Fibroblast of lung (primary cell): Measurements from ENCODE around the gene CHD3. TPM values are rescaled to one million over a fixed set of nuclear protein-coding genes. Genes with fewer than 3 reads are reported as not detected.

Source experiments
- DNase-seq, 2 donors: peaks; one replicate each; pipeline versions ENCODE4 v3.0.0 to v3.0.0-alpha.2; 2010; ENCODE audit warnings: low read depth in 2 of 2
- H2AFZ ChIP-seq: 2 replicates; pipeline ENCODE4 v1.5.1; 2012; ENCODE audit warnings: low read length, control low read depth, inconsistent platforms
- H3K27ac ChIP-seq: 2 replicates; pipeline ENCODE4 v1.5.1; 2011; ENCODE audit warnings: low read length, control low read depth; ENCODE audit not compliant: insufficient read depth
- H3K27me3 ChIP-seq: 2 replicates; pipeline ENCODE4 v1.5.1; 2011; ENCODE audit warnings: mild to moderate bottlenecking, low read length; ENCODE audit not compliant: control insufficient read depth, insufficient read depth
- H3K36me3 ChIP-seq: 2 replicates; pipeline ENCODE4 v1.5.1; 2011; ENCODE audit warnings: low read length; ENCODE audit not compliant: control insufficient read depth, insufficient read depth
- H3K4me1 ChIP-seq: 2 replicates; pipeline ENCODE4 v1.5.1; 2011; ENCODE audit warnings: low read length; ENCODE audit not compliant: control insufficient read depth, insufficient read depth; ENCODE audit errors: extremely low read depth
- H3K4me2 ChIP-seq: 2 replicates; pipeline ENCODE4 v1.5.1; 2011; ENCODE audit warnings: low read length, control low read depth; ENCODE audit not compliant: insufficient read depth; ENCODE audit errors: extremely low read depth
- H3K4me3 ChIP-seq, 4 experiments: fragments of 200-600 bp in 1 of 4; sonication (generic) in 1 of 4; replicated peaks in 1 of 4; 2 replicates each; pipeline ENCODE4 v1.5.1; 2011 to 2016; ENCODE audit warnings: low read length in 4 of 4, low read depth in 3 of 4, mild to moderate bottlenecking in 3 of 4, control low read depth in 2 of 4, inconsistent platforms in 1 of 4, mixed read lengths in 1 of 4; ENCODE audit not compliant: insufficient read depth in 1 of 4; ENCODE audit errors: control extremely low read depth in 1 of 4
- H3K79me2 ChIP-seq: 2 replicates; pipeline ENCODE4 v1.5.1; 2012; ENCODE audit warnings: mild to moderate bottlenecking, low read length, inconsistent platforms; ENCODE audit not compliant: control insufficient read depth, insufficient read depth
- H3K9ac ChIP-seq: 2 replicates; pipeline ENCODE4 v1.5.1; 2011; ENCODE audit warnings: mild to moderate bottlenecking, low read length, control low read depth; ENCODE audit not compliant: insufficient read depth
- H3K9me3 ChIP-seq: 2 replicates; pipeline ENCODE4 v1.5.1; 2012; ENCODE audit warnings: low read depth, low read length; ENCODE audit not compliant: control insufficient read depth, insufficient read depth
- H4K20me1 ChIP-seq: 2 replicates; pipeline ENCODE4 v1.5.1; 2011; ENCODE audit warnings: low read length; ENCODE audit not compliant: control insufficient read depth, insufficient read depth; ENCODE audit errors: extremely low read depth
- EZH2 ChIP-seq: IDR thresholded peaks from 2 replicates; pipeline ENCODE4 v1.5.1; 2012; ENCODE audit warnings: low read length, control low read depth, mild to moderate bottlenecking; ENCODE audit errors: missing control alignments
- polyA plus RNA-seq, 2 donors: library from polyadenylated mRNA; depleted of rRNA in 1 of 2; stranded (reverse) in 1 of 2; unstranded in 1 of 2; fragments of >200 nt; gene quantifications; 2 replicates each; pipeline ENCODE4 v1.2.1, GENCODE V29; 2011 to 2012; ENCODE audit warnings: missing spikeins in 1 of 2
- total RNA-seq: library from RNA; depleted of rRNA; stranded (reverse); fragments of >200 nt; gene quantifications from 2 replicates; pipeline ENCODE4 v1.2.1, GENCODE V29; 2014
- TF ChIP-seq, protein P1 (sequence below), 2 donors: IDR thresholded peaks in 1 of 2; conservative IDR thresholded peaks in 1 of 2; 1 replicate in 1 of 2; 2 replicates in 1 of 2; pipeline ENCODE4 v1.5.1; 2011 to 2012; ENCODE audit warnings: low read length in 2 of 2, control low read depth in 1 of 2, inconsistent platforms in 1 of 2, low read depth in 1 of 2, mild to moderate bottlenecking in 1 of 2

The CHD3 gene
- total and polyA plus RNA-seq, 2 donors (not counting 1 experiment from before 2014, with no cell fraction given): 23.8 to 165 TPM

DNA sequence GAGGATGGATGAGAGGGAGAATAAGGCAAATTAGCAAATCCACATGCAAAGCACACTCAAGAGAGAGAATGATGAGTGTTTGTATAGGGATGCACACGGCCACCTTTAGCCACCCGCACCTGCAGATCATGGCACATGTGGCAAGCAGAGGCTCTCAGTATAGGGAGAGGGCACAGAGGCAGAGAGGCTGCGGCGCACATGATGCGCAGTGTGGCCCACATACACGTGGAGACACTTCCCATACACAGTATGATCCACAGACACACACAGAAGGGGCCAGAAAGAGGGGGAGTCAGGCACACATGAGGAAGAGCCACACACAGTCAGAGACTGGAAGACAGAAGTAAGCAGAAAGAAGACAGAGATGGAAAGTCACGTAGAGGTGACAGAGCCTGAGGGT is 6.5 kb upstream of the CHD3 start:
- DNase-seq: no peak
- H4K20me1 ChIP-seq: no peaks in the 10 kb centered on the region
- H3K79me2 ChIP-seq: peaks cover 7% of the 10 kb centered on the region
- H2AFZ ChIP-seq: no peak overlapping the region
- no peak overlapping the region for H3K27ac ChIP-seq
- H3K4me3 ChIP-seq: no peak overlapping the region
- H3K9ac ChIP-seq: no peak overlapping the region
- no peaks in the 10 kb centered on the region for H3K9me3 ChIP-seq
- H3K4me1 ChIP-seq: no peaks in the 10 kb centered on the region
- peaks cover 2% of the 10 kb centered on the region for H3K36me3 ChIP-seq
- H3K27me3 ChIP-seq: no peaks in the 10 kb centered on the region
- no peak overlapping the region for H3K4me2 ChIP-seq
- TF ChIP-seq EZH2: no peak
- TF ChIP-seq, protein P1, sequence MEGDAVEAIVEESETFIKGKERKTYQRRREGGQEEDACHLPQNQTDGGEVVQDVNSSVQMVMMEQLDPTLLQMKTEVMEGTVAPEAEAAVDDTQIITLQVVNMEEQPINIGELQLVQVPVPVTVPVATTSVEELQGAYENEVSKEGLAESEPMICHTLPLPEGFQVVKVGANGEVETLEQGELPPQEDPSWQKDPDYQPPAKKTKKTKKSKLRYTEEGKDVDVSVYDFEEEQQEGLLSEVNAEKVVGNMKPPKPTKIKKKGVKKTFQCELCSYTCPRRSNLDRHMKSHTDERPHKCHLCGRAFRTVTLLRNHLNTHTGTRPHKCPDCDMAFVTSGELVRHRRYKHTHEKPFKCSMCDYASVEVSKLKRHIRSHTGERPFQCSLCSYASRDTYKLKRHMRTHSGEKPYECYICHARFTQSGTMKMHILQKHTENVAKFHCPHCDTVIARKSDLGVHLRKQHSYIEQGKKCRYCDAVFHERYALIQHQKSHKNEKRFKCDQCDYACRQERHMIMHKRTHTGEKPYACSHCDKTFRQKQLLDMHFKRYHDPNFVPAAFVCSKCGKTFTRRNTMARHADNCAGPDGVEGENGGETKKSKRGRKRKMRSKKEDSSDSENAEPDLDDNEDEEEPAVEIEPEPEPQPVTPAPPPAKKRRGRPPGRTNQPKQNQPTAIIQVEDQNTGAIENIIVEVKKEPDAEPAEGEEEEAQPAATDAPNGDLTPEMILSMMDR (conservative IDR thresholded peaks at IDR 0.05 in 1 of 2, IDR thresholded peaks at IDR 0.05 in 1 of 2; ENCODE audit: low read depth in 1 of 2, low read length in 2 of 2): no peak

GRCh38 chr17:7882629-7883028 is 6.0 kb upstream of the CHD3 start:
- TF ChIP-seq, protein P1 (conservative IDR thresholded peaks at IDR 0.05 in 1 of 2, IDR thresholded peaks at IDR 0.05 in 1 of 2; ENCODE audit: low read depth in 1 of 2, low read length in 2 of 2): no peak
- TF ChIP-seq EZH2: no peak
- peak in 1 of 2 donors; percentile 9 for DNase-seq
- H3K79me2 ChIP-seq: peaks cover 7% of the 10 kb centered on the region
- H3K27ac ChIP-seq: no peak overlapping the region
- no peak overlapping the region for H2AFZ ChIP-seq
- H3K4me2 ChIP-seq: peak overlapping the region; percentile 63
- H3K4me1 ChIP-seq: no peaks in the 10 kb centered on the region
- H3K9me3 ChIP-seq: no peaks in the 10 kb centered on the region
- H3K36me3 ChIP-seq: peaks cover 2% of the 10 kb centered on the region
- H3K4me3 ChIP-seq: peak overlapping the region in 2 of 4 experiments; percentile 20 to 72
- no peaks in the 10 kb centered on the region for H4K20me1 ChIP-seq
- H3K9ac ChIP-seq: no peak overlapping the region
- H3K27me3 ChIP-seq: no peaks in the 10 kb centered on the region

GRCh38 chr17:7883781-7884386 is 4.7 kb upstream of the CHD3 start:
- peaks cover 2% of the 10 kb centered on the region for H3K36me3 ChIP-seq
- DNase-seq: peak; percentile 57
- H3K27ac ChIP-seq: peak overlapping the region; percentile 28
- TF ChIP-seq, protein P1 (conservative IDR thresholded peaks at IDR 0.05 in 1 of 2, IDR thresholded peaks at IDR 0.05 in 1 of 2; ENCODE audit: low read depth in 1 of 2, low read length in 2 of 2): no peak
- no peak for TF ChIP-seq EZH2
- H3K79me2 ChIP-seq: peaks cover 15% of the 10 kb centered on the region
- H3K9ac ChIP-seq: no peak overlapping the region
- peak overlapping the region; percentile 70 for H3K4me2 ChIP-seq
- no peaks in the 10 kb centered on the region for H3K27me3 ChIP-seq
- H4K20me1 ChIP-seq: no peaks in the 10 kb centered on the region
- peak overlapping the region in 3 of 4 experiments; percentile 37 to 72 (median 57) for H3K4me3 ChIP-seq
- peaks cover 7% of the 10 kb centered on the region for H3K4me1 ChIP-seq
- H3K9me3 ChIP-seq: no peaks in the 10 kb centered on the region
- H2AFZ ChIP-seq: no peak overlapping the region
